ENCODE results near the gene CABP4. TPM values are rescaled to one million over a fixed set of nuclear protein-coding genes. Genes with fewer than 3 reads are reported as not detected.

CABP4 gene
- total RNA-seq, 1 donor: not detected

GRCh38 chr11:67448220-67448609, 6.9 kb upstream of the CABP4 start:
- DNase-seq (ENCODE audit: insufficient read length, low spot score, missing footprints): peak; percentile 47
- Histone ChIP-seq H3K27ac (ENCODE audit: low read depth, low read length) (no peak overlapping the region), H3K4me1 (ENCODE audit: insufficient read depth, low read length) (no peaks in the 10 kb centered on the region), H3K4me2 (ENCODE audit: insufficient read depth, low read length) (no peak overlapping the region), H3K36me3 (ENCODE audit: insufficient read depth, low read length) (no peaks in the 10 kb centered on the region), H3K79me2 (ENCODE audit: insufficient read depth, low read length) (no peaks in the 10 kb centered on the region), H3K9me3 (ENCODE audit: low read depth, low read length) (no peaks in the 10 kb centered on the region), H4K20me1 (ENCODE audit: insufficient read depth, low read length) (no peaks in the 10 kb centered on the region), H3K27me3 (ENCODE audit: insufficient read depth, low read length) (peaks cover 3% of the 10 kb centered on the region), H3K4me3 (ENCODE audit: insufficient read depth, low read length) (no peak overlapping the region), H2AFZ (ENCODE audit: low read length) (no peak overlapping the region)
- no peak for TF ChIP-seq CTCF (IDR thresholded peaks at IDR 0.05; ENCODE audit: extremely low read depth, low read depth, low read length)

DNA sequence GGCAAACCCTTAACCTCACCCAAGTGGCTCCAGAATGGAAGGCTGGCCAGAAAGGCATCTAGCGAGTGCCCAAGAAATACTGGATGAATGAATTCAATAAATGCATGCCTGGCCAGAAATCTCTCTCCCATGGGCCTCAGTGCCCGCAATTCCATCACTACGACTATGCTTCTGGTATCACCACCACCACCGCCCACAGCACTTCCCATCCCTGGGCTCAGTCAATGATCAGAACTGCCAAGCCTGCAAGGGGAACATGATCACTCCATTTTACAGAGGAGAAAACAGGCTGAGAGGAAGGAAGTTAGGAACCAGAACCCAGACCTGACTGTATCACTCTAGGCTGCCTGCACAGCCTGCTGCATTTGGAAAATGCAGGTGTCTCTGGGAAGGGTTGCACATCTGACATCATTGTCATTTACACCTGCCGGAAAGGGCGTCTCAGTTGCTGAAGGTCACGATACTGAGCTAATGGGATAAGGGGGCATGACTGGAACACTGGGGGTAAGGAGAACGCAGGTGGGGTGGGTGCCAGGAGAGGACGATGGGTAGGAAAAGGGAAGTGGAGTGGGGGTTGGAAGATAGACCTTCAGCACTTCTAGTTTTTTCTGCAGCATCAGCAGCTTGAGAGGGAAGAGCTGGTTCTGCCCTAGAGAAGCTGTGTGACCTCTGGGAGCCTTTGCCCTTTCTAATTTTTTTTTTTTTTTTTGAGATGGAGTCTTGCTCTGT, 5.9 kb upstream of the CABP4 start:
- Histone ChIP-seq H4K20me1 (ENCODE audit: insufficient read depth, low read length) (no peaks in the 10 kb centered on the region), H3K27ac (ENCODE audit: low read depth, low read length) (no peak overlapping the region), H3K9me3 (ENCODE audit: low read depth, low read length) (no peaks in the 10 kb centered on the region), H3K4me3 (ENCODE audit: insufficient read depth, low read length) (no peak overlapping the region), H2AFZ (ENCODE audit: low read length) (no peak overlapping the region), H3K36me3 (ENCODE audit: insufficient read depth, low read length) (no peaks in the 10 kb centered on the region), H3K4me2 (ENCODE audit: insufficient read depth, low read length) (no peak overlapping the region), H3K4me1 (ENCODE audit: insufficient read depth, low read length) (no peaks in the 10 kb centered on the region), H3K79me2 (ENCODE audit: insufficient read depth, low read length) (no peaks in the 10 kb centered on the region), H3K27me3 (ENCODE audit: insufficient read depth, low read length) (peaks cover 3% of the 10 kb centered on the region)
- peak; percentile 89 for DNase-seq (ENCODE audit: insufficient read length, low spot score, missing footprints)
- TF ChIP-seq CTCF (IDR thresholded peaks at IDR 0.05; ENCODE audit: extremely low read depth, low read depth, low read length): no peak

DNA sequence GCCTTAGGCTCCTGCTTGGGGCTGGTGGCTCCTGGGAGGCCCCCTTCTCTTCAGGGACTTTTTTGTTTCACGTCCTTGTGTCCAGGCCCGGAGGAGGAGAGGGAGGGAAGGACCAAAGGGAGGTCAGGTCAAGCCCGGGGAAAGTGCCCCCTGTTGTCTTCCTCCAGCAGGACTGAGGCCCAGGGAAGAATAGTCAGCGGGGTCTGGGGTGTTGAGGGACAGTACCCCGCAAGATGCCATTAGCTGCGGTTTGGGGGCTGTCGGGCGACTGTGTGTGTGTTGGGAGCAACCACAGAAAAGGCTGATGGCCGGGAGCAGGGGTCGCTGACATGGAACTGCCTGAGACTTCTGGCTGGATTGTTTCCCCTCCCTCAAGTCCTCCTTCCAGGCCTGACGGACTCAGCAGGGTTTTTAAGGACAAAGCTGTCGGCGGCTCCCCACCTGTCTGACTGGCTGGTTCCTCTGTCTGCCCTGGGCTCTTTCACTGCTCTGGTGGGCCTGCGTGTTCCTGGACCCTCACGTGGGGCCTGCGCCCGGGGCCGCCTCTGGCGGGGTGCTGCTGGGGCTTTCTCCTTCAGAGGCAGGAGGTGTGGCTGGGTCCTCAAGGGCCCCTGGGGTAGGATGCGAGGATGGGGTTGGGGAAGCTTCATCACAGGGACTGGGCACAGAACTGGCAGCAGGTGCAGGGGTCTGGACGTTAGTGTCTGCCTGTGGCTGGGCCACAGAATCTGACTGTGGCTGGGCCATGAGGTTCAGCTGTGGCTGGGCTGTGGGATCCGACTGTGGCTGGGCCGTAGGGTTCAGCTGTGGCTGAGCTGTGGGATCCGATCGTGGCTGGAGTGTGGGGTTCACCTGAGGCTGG, 4.1 kb upstream of the CABP4 start:
- no peaks in the 10 kb centered on the region for H3K4me1 ChIP-seq (ENCODE audit: insufficient read depth, low read length)
- H3K9me3 ChIP-seq (ENCODE audit: low read depth, low read length): no peaks in the 10 kb centered on the region
- H2AFZ ChIP-seq (ENCODE audit: low read length): no peak overlapping the region
- H4K20me1 ChIP-seq (ENCODE audit: insufficient read depth, low read length): no peaks in the 10 kb centered on the region
- no peak overlapping the region for H3K4me2 ChIP-seq (ENCODE audit: insufficient read depth, low read length)
- H3K4me3 ChIP-seq (ENCODE audit: insufficient read depth, low read length): no peak overlapping the region
- no peaks in the 10 kb centered on the region for H3K79me2 ChIP-seq (ENCODE audit: insufficient read depth, low read length)
- H3K27me3 ChIP-seq (ENCODE audit: insufficient read depth, low read length): peaks cover 3% of the 10 kb centered on the region
- H3K36me3 ChIP-seq (ENCODE audit: insufficient read depth, low read length): no peaks in the 10 kb centered on the region
- DNase-seq (ENCODE audit: insufficient read length, low spot score, missing footprints): peak; percentile 77
- H3K27ac ChIP-seq (ENCODE audit: low read depth, low read length): no peak overlapping the region
- no peak for TF ChIP-seq CTCF (IDR thresholded peaks at IDR 0.05; ENCODE audit: extremely low read depth, low read depth, low read length)

GRCh38 chr11:67451658-67451976, 3.5 kb upstream of the CABP4 start:
- no peak for TF ChIP-seq CTCF (IDR thresholded peaks at IDR 0.05; ENCODE audit: extremely low read depth, low read depth, low read length)
- peak; percentile 62 for DNase-seq (ENCODE audit: insufficient read length, low spot score, missing footprints)
- Histone ChIP-seq H3K4me1 (ENCODE audit: insufficient read depth, low read length) (no peaks in the 10 kb centered on the region), H3K36me3 (ENCODE audit: insufficient read depth, low read length) (no peaks in the 10 kb centered on the region), H3K9me3 (ENCODE audit: low read depth, low read length) (no peaks in the 10 kb centered on the region), H3K27ac (ENCODE audit: low read depth, low read length) (no peak overlapping the region), H3K79me2 (ENCODE audit: insufficient read depth, low read length) (no peaks in the 10 kb centered on the region), H2AFZ (ENCODE audit: low read length) (no peak overlapping the region), H3K4me3 (ENCODE audit: insufficient read depth, low read length) (no peak overlapping the region), H3K27me3 (ENCODE audit: insufficient read depth, low read length) (peaks cover 3% of the 10 kb centered on the region), H4K20me1 (ENCODE audit: insufficient read depth, low read length) (no peaks in the 10 kb centered on the region), H3K4me2 (ENCODE audit: insufficient read depth, low read length) (no peak overlapping the region)

All from osteoblast (primary cell).